HT-29 (cell line): ENCODE measurements around the gene ZNF507. TPM values are rescaled to one million over a fixed set of nuclear protein-coding genes. Genes with fewer than 3 reads are reported as not detected.
"Not testable (repeated sequence)": the region's sequence is repeated elsewhere in the genome, so short reads cannot be mapped to it uniquely, and the experiment has no call there.

ENCODE experiments used
- DNase-seq: peaks from one replicate; pipeline ENCODE4 v3.0.0-alpha.2; 2015; ENCODE audit warnings: low spot score
- total RNA-seq: library from RNA; depleted of rRNA; stranded (reverse); fragments of >200 nt; shearing (Covaris generic); gene quantifications from 2 replicates; pipeline ENCODE4 v1.2.3, GENCODE V29; 2014; rRNA removed

The ZNF507 gene
- total RNA-seq, 1 experiment from 2014 or later = 6.5 TPM

DNA sequence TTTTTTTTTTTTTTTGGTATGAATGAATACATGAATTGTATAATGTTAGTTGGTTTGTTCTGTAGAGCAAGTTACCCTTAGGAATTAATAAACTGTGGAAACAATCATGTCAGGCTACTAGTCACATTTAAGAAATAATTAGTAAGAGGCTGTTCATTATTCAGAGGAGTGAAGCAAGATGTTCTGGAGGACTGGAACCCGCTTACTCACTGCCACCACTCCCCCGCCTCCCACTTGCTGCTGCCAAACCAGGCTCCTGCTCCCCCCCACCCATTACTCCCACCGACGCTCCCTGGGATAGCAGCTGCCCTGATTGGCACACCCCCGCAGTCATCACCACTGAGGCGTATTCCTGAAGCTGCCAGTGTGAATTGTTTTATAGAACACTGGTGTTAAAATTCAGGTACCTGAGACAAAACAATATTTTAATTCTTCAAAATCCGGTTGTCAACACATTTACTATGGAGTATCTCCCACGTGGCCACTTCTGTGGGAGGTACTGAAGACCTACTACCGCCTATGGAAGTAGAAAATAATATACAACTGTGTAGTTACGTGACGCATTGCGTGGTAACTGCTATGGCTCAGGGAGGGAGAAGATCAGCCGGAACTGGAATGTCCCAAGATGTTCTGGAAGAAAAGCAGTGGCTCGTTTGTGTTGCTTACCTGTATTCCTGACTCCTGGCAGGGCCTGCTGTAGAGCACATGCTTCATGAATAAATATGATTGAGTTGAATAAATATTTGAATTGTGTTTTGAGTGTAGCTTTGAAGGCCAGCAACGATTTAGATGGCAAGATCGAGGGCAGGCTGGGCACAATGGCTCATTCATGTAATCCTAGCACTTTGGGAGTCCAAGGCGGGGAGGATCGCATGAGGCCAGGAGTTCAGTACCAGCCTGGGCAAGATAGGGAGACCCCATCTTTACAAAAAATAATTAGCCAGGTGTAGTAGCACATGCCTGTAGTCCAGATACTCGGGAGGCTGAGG, 61.9 kb downstream of the ZNF507 start:
- no peak for DNase-seq

DNA sequence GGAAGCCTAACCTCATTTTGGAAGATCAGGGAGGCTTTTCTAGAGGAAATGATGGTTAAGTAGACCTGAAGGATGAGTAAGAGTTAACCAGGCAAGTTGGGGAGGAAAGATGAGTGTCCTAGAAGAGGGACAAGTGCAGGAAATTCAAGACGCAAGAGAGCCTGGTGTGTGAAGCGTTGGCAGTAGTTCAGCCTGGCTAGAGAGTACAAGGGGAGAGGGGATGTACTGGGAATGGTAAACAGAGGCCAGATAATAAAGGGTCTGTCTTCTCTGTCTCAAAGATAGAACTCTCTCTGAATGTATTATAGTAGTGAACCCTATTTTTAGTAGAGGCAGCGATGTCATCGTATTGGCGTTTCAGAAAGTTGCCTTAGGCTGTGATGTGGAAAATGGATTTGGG, 69.8 kb downstream of the ZNF507 start:
- no peak for DNase-seq

DNA sequence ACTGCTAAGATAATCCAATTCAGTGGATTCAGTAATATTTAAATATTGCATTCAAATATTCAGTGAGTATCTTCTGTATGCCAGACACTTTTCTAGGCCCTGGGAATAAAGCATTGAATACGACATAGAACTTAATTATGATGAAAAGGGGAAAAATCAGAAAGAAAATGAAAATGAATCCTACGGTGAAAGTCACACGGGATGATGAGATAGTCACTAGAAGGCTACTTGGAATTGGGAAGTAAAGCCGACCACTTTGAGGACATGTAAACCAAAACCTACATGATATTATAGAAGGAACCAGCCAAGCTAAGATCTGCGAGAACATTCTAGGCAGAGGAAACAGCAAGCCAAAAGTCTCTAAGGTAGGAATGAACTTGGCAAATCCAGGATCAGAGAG, 70.3 kb downstream of the ZNF507 start:
- no peak for DNase-seq

DNA sequence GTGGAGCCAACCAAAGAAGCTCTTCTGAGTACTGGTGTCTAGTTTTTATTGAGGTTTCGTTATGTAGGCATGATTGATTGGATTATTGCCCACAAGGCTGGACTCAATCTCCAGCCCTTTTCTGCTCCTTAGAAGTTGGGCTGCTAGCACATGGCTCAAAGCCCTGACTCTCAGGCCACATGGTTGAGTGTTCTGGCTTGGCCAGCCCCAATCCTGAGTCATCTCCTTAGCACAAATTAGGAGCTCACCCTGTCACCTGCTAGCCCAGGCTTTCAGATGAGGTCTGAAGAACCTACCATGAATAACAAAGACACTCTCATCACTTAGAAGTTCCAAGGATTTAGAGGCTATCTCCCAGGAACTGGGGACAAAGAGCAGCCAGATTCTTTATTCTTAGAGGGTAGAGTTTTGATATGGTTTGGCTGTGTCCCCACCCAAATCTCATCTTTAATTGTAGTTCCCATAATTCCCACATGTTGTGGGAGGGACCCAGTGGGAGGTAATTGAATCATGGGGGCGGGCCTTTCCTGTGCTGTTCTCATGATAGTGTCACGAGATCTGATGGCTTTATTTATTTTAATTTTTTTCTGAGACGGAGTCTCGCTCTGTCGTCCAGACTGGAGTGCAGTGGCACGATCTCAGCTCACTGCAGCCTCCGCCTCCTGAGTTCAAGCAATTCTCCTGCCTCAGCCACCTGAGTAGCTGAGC, 71.5 kb downstream of the ZNF507 start:
- DNase-seq = no peak

DNA sequence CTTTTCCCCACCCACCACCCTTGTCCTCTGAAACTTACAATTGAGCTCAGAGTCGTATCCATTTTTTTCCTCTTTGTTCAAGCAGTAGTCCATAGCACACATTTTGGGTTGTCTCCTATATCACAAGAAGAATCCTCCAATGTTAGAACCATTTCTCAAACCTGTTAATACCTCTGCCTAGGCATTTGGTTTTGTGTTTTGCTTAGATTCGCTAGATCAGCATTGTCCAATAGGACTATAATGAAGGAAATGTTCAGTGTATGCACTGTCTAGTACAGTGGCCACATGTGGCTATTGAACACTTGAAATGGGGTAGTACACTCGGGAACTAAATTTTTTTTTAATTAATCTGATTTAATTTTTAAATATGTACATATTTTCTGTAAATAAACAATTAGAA, 72.7 kb downstream of the ZNF507 start:
- DNase-seq = no peak

DNA sequence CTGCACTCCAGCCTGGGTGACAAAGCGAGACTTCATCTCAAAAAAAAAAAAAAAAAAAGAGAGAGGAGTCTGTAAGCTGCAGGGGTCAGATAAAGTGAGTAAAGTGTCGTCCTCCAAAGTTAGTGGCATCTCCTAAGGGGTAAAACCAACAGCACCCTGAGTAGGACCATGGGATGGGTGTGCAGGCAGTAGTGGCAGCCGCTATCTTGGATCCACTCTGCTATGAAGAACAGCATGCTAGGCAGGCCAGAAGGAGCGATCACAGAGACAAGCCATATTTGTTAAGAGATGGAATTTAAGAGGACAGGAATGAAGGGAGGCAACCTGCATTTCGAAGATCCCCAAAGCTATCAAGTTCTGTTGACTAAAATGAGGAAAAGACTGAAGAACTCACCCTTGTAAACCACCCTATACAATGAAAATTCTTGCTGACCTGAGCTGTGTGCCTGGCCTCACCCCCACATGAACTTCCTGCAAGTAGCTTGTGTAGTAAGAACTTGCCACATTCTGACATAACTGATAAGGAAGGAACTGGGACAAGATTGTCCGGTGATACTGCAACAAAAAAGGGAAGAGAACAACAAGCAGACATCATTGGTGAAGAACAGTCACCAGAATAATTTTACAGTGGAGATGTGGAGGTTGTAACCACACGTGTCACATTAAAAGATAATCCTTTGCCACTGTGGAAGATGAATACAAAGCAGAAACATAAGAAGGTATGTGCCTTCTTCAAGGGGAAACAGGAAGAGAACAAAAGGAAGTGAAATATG, 76.4 kb downstream of the ZNF507 start:
- no peak for DNase-seq

DNA sequence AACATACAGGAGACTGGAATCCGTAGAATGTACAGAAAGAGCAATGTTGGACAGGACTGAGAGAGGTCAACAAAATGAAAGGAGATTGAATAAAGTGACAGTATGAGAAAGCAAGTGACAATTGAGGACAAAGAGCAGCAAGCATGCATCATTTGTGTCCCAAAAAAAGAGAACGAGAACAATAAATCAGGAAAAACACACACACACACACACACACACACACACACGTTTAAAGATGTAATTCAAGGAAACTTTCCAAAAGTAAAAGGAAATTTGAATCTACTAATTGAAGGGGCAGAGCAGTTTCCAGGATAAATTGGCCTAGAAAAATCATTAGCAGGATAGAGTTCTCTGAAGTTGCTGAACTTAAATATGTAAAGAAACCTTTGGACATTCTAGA, 77.0 kb downstream of the ZNF507 start:
- no peak for DNase-seq

DNA sequence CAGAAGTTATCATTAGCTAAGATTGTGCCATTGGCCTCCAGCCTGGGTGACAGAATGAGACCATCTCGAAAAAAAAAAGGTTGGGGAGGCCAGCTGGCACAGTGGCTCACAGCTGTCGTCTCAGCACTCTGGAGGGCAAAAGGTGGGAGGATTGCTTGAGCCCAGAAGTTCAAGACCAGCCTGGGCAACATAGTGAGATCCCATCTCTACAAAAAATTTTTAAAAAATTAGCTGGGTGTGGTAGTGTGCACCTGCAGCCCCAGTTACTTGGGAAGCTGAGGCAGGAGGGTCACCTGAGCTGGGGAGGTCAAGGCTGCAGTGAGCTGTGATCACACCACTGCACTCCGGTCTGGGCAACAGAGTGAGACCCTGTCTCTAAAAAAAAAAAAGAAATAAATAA, 78.5 kb downstream of the ZNF507 start:
- not testable (repeated sequence) for DNase-seq

DNA sequence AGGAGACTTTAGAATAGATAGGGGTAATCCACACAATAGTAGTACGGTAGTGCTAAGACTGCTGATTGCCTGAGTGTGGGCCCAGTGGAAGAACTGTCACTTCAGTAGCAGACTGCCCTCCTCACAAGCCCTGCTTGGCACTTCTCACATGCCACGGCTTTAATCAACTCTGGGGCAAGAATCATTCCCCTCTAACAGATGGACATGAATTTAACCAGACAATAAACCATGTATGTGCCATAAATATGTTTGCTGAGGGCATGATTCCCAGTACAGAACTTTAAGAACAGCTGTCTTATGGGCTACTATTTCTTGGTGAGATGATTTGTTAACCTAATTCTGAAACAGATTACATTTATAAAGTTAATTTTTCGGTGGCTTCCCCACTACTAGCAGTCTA, 82.1 kb downstream of the ZNF507 start:
- no peak for DNase-seq

DNA sequence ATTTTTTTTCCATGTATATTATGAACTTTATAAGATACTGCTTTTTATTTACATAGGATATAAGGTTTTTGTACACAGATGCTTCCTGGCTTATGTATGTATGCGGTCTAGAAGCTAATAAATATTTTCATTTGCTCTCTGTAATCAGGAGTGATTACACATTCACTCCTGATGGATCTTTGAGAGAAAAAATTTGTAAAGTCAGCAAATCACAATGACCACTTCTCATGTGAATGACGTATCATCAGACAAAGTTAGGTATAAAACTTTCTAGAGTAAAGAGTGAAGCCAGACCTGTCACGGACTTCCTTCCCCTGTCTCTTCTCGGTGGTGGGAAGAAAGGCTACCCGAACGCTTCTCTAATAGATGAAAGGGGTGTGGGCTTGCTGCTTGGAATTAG, 91.3 kb downstream of the ZNF507 start:
- DNase-seq = no peak

DNA sequence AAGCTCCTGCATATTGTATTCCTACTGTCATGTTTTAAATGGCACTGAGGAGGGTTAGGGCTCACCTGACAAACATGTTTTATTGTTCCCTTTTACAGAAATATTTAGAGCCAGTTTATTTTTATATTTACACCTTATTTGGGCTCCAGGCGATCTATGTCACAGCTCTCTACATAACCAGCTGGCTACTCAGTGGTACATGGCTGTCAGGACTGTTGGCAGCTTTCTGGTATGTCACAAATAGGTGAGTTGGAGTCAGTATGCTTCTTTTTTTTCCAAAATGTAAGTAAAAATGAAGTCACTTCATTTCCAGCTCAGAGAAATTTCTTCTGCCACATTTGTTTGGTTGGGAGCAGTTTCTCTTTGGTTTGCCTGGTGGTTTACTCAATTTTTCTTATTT, 91.7 kb downstream of the ZNF507 start:
- DNase-seq = no peak

Other genes starting within 250 kb of the ZNF507 start
- 17.2 and 21.9 TPM in 2 replicates for gene DPY19L3, start 60.2 kb downstream of the ZNF507 start, total RNA-seq
- gene PDCD5, start 235.6 kb downstream of the ZNF507 start, total RNA-seq = 204 and 221 TPM in 2 replicates